ENCODE results near the gene DNALI1.
"Not testable (repeated sequence)": the region's sequence is repeated elsewhere in the genome, so short reads cannot be mapped to it uniquely, and the experiment has no call there.

The DNALI1 gene

DNA sequence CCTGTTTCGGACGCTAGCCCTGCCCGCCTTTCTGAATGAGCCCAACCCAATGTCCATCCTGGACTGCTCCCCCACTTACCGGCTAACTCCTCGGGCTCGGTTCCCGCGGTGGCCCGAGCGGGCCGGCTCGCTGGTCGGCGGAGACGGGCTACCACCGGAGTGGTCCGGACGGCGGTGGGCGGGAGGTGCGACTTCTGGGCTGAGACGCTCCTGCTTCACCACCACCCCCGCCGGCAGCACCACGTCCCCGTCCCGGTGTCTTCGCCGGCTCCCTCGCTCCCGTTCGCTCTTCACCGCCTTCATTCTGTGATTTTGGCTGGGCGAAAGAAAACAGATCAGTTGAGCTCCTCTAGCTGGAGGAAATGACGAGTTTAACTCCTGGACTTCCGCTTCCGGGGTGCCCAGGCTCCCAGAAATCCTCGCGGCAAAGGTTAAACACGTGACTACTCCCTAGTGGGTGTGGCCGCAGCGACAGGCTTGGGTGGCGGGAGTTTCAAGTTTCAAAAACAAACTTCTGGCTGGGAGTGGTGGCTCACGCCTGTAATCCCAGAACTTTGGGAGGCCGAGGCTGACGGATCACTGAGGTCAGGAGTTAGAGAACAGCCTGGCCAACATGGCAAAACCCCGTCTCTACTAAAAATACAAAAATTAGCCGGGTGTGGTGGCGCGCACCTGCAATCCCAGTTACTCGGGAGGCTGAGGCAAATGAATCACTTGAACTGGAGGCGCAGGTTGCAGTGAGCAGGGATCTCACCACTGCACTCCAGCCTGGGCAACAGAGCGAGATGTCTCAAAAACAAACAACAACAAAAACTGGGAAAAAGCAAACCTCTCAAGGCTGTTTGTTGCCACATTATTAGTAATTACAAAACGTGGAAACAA is 2.6 kb upstream of the DNALI1 start, which contains the start of gene SNIP1:
TSS of gene SNIP1 (minus strand) at position 367 of the 882 bp plus-strand sequence. CDS start at position 303, 64 bp downstream.
- DNase-seq (ENCODE audit: low read depth in 1 of 2, low spot score in 1 of 2) = peak; percentile 80 to 85

GRCh38 chr1:37557402-37557801 is 662 bp downstream of the DNALI1 start:
- no peak for DNase-seq (ENCODE audit: low read depth in 1 of 2, low spot score in 1 of 2)

DNA sequence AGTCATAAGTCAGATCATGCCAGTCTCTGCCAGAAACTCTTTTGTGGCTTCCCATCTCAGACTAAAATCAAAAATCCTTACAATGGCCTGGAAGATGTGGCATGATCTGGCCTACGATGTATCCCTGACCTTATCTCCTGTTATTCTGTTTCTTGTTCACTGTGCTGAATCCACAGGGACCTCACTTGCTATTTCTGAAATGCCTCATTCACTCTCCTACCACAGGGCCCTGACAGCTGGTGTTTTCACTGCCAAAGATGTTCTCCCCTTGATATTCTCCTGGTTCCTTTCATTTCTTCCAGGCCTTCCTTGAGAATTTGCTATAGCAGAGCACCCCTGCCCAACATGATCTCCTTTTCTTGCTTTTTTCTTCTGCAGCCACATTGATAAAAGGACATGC is 1.7 kb downstream of the DNALI1 start:
- DNase-seq (ENCODE audit: low read depth in 1 of 2, low spot score in 1 of 2) = no peak

DNA sequence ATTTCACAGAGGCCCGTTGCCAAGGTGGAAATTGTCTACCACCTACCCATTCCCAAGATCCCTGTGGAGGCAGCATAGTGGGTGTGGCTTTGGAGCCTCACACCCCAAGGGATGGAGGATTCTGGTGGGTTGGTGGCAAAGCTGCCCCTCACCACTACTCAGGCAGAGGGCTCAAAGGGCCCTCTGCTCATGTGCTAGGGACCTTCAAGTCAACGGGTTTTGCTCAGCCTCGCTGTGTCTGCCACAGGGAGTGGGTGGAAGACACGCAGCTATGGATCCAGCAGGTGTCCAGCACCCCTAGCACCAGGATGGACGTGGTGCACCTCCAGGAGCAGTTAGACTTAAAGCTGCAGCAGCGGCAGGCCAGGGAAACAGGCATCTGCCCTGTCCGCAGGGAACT is 2.3 kb downstream of the DNALI1 start:
- DNase-seq (ENCODE audit: low read depth in 1 of 2, low spot score in 1 of 2) = no peak

DNA sequence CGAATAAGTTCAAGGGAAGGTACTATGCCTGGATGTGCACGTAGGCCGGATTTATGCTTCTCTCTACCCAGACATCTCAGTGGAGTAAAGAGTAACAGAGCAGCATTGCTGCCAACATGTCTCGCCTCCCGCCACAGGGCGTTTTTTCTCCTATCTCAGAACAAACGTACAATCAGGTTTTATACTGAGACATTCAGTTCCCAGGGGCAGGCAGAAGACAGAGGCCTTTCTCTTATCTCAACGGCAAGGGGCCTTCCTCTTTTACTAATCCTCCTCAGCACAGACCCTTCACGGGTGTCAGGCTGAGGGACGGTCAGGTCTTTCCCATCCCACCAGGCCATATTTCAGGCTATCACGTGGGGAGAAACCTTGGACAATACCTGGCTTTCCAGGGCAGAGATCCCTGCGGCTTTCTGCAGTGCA is 3.2 kb downstream of the DNALI1 start:
- not testable (repeated sequence) for DNase-seq (ENCODE audit: low read depth in 1 of 2, low spot score in 1 of 2)

GRCh38 chr1:37560401-37561132 is 3.8 kb downstream of the DNALI1 start:
- DNase-seq (ENCODE audit: low read depth in 1 of 2, low spot score in 1 of 2) = no peak

- DNase-seq (ENCODE audit: low read depth in 1 of 2, low spot score in 1 of 2) = no peak
These were observed 4.7 kb downstream of the DNALI1 start for GRCh38 chr1:37561133-37562132.

GRCh38 chr1:37562984-37563383 is 6.2 kb downstream of the DNALI1 start:
- DNase-seq (ENCODE audit: low read depth in 1 of 2, low spot score in 1 of 2) = no peak

DNA sequence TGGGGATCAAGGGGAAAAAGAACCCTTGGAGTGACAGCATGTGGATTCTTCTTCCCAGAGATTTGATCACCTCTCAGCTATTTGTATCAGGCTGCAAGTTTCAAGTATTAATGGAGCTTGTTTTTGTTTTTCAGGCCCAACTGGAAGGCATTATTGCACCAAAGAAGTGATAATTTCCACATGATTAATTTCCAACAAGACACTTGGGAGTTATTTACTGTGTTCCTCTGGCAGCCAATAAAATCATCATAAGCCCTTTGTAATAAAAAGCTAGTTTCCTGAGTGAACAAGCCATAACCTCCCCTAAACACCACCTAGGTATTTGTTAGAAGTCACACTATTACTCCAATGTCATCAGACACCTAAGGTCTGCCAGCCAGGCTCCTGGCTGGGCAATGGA is 8.2 kb downstream of the DNALI1 start:
- no peak for DNase-seq (ENCODE audit: low read depth in 1 of 2, low spot score in 1 of 2)

GRCh38 chr1:37567023-37567422 is 10.3 kb downstream of the DNALI1 start:
- no peak for DNase-seq (ENCODE audit: low read depth in 1 of 2, low spot score in 1 of 2)

GRCh38 chr1:37570528-37571334 is 14.0 kb downstream of the DNALI1 start:
- no peak for DNase-seq (ENCODE audit: low read depth in 1 of 2, low spot score in 1 of 2)

DNA sequence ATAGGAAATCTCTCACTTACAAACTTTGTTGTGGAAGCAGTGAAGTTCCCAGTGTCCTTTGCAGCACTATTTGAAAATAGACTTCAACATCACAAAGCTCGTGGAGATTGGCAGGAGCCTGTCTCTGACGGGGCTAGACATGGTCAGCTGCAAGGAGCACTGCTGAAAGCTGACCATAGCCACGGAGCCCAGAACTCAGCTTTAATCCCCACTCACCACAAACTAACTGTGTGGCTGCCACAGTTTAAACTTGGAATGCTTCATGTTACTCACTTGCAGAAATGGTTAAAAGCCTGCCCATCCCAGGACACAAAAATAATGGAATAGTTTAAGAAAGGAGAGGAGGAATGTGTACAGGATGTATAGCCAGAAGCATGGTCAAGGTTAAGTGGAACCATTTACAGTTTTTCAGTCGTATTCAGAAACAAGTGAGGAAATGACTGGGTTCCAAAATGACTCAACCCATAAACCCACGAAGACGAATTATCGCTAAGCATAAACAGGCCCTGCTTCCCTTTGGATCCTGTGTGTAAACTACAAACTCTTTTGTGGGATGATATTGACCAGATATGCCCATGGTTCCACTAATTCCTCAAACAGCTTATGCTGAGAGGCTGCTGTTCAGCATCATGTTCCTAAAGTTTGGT is 18.2 kb downstream of the DNALI1 start:
- DNase-seq (ENCODE audit: low read depth in 1 of 2, low spot score in 1 of 2) = no peak

GRCh38 chr1:37575692-37576091 is 19.0 kb downstream of the DNALI1 start:
- DNase-seq (ENCODE audit: low read depth in 1 of 2, low spot score in 1 of 2) = no peak

- not testable (repeated sequence) for DNase-seq (ENCODE audit: low read depth in 1 of 2, low spot score in 1 of 2)
These were observed 27.8 kb downstream of the DNALI1 start for GRCh38 chr1:37584544-37584943.

DNA sequence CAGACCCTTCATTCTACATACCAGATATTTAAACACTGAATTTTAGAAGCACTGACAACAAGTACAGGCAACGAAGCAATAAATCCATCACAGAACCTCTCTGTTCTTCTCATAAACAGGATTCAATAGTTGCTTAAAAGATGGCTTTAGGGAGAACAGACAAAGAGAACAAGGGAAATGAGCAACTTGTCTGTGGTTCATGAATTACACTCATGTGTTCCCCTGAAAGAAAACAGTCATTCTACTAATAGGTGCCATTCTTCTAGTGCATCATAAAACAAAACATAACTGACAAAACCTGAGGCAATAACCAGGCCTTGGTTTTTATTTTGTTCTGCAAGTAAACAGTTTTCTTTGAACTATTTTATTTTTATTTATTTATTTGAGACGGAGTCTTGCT is 32.2 kb downstream of the DNALI1 start:
- no peak for DNase-seq (ENCODE audit: low read depth in 1 of 2, low spot score in 1 of 2)

GRCh38 chr1:37593726-37594125 is 37.0 kb downstream of the DNALI1 start:
- no peak for DNase-seq (ENCODE audit: low read depth in 1 of 2, low spot score in 1 of 2)

DNA sequence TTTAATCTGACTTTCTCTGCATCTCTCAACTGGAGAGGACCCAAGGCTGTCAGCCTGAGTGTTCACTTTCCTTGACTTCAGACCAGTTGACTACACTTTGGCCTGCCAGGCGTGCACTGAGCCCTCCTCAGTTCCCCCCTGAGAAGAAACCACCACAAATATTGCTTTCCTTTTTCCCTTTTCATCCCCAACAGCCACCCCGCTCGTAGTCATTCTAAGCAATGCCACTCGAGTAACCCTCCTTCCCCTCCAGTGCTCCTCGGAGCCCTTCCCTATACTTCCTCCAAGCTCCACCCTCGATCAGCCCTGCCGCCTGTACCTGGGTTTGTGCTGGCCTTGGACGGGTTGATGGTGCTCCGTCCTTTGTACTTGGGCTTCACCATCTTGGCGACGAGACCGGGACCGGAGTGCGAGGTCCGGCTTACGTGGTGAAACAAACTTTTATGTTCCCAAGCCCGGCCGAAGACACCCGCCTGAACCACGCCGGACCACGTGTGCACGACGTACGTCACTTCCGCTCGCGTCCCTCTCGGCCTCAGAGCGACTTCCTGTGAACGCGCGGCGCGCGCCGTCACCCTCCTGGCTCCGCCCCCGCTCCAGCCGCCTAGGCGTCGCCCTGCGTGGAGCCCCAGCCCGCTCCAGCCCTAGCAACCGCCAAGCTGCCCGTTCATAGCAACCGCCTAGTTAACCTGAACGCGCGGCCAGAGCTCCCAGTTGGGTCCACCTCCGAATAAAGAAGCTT is 38.9 kb downstream of the DNALI1 start, which contains the start of gene GNL2:
TSS of gene GNL2 (minus strand) at position 498 of the 742 bp plus-strand sequence. CDS start at position 383, 115 bp downstream.
- DNase-seq (ENCODE audit: low read depth in 1 of 2, low spot score in 1 of 2) = peak; percentile 93 to 95

DNA sequence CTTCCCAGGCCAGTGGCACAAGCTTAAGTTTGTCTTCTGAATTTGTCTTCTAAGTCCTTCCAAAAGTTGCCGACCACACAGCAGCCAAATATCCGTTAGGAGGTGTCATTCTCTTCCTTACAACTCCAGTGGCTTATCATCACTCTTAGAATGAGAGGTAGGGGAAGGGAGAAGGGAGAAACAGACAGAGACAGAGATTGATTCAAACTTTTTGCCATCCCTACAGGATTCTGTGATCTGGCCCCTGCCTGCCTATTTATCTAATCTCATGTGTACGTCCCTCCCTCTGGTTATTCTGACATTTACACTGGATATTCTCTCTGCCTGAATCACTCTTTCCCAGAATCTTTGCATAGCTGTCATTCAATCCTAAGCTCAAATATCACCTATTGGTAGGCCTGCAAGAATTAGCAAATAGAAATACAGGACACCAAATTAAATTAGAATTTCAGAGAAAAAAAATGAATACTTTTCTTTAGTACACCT is 39.5 kb downstream of the DNALI1 start:
- no peak for DNase-seq (ENCODE audit: low read depth in 1 of 2, low spot score in 1 of 2)

DNA sequence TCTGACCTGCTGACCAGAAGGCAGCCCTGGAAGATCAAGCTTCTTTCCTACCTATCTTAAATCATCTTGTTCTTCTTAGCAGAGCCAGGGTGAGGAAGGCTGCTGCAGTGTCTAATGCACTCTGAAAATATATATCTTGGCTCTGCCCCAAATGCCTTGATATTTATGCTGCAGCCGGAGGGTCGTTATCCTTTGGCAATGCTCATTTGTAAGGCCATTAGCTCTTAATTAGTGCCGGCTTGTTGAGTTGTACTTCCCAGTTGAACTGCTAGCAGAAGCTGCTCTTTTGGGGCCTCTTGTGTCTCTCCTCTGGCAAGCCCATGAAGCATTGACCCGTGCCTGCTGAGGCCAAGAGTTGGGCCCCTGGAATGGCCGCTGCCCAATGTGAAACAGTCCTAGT is 43.2 kb downstream of the DNALI1 start:
- DNase-seq (ENCODE audit: low read depth in 1 of 2, low spot score in 1 of 2) = no peak

All from activated T-helper 1 cell treated with anti-CD3 and anti-CD28 coated beads, Interleukin-2, amount 50 U/mL, for 16 hours (primary cell).